Renal pelvis (tissue), 4 donors: ENCODE results near the gene ABHD17B. TPM values are rescaled to one million over a fixed set of nuclear protein-coding genes. Genes with fewer than 3 reads are reported as not detected.
"Not testable (repeated sequence)": the region's sequence is repeated elsewhere in the genome, so short reads cannot be mapped to it uniquely, and the experiment has no call there.

Experiments used
- DNase-seq: peaks from one replicate; pipeline ENCODE4 v3.0.0-alpha.2; 2013
- polyA plus RNA-seq, 3 donors: library from polyadenylated mRNA; unstranded; fragments of 120-200 nt; gene quantifications; one replicate each; pipeline ENCODE4 v1.2.1, GENCODE V29; 2013; ENCODE audit not compliant: insufficient read length in 3 of 3

The ABHD17B gene
- polyA plus RNA-seq, 3 donors: 25.2 to 29.9 (median 25.9) TPM

DNA sequence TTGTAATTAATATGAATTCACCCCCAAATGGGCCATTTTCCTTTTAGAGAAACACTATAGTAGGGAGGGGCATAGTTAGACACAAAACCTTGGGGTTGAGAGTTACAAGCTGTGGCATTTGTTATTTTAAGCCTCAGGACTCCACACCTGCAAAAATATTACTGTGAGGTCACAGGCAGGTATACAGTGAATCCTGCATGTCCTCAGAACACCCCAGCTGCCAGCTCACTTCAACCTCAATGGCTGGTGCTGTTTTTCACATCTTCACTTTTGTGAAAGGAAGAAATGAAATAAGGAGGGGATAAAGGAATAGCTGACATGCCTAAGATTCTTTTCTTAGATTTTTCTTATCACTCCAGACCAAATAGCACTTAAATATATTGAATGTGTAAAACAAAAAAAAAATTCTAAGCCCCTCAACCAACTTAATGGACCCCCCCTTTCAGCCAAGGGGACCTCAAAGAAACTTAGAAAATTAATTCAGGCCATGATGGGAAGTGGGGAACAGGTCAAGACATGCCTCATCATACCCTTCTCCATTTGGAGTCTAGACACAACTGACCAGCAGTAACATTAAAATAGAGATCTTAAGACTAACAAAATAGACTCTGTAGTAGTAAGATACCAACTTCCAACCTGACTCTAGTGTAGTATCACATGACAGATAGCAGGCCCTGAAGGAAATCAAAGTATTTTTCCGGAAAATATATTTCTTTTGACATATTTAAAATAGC is 9.6 kb upstream of the ABHD17B start:
- no peak for DNase-seq

DNA sequence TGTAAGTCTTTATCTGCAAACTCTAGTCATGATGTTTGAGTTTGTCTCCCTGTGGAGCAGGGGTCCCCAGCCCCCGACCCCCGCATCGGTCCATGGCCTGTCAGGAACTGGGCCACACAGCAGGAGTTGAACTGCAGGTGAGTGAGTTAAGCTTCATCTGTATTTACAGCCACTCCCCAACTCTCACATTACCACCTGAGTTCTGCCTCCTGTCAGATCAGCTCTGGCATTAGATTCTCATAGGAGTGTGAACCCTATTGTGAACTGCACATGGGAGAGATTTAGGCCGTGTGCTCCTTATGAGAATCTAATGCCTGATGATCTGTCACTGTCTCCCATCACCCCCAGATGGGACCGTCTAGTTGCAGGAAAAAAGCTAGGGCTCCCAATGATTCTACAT is 7.4 kb upstream of the ABHD17B start:
- DNase-seq: no peak

DNA sequence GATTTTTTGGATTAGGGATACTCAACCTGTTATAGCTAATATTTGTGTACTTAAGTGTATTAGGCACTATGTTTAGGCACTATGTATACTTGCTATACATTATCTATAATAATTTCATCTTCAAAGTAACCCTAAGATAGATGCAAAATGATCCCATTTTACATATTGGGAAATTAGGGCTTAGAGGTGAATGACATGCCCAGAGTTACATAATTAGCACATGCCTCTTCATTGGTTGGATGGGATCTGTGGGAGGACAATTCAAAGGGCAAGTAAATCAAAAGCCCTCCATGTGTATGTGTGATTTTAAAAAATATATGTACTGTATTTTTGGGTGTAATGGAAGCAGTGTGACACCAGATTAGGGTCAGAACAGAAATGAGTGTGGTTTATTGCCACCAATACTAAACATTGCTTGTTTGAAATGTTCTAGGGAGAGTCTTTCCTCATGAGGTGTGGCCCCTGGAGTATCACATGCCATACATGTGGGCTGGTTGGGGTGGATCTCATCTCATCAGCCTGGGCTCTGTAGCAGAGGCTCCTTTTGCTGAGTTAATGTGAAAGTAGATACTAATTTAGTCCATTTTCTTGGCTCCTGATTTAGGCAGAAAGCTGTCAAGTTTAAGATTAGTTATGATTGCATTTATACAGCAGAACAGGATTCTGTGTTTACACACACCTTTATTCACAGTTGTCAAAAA is 6.0 kb upstream of the ABHD17B start:
- DNase-seq: no peak

DNA sequence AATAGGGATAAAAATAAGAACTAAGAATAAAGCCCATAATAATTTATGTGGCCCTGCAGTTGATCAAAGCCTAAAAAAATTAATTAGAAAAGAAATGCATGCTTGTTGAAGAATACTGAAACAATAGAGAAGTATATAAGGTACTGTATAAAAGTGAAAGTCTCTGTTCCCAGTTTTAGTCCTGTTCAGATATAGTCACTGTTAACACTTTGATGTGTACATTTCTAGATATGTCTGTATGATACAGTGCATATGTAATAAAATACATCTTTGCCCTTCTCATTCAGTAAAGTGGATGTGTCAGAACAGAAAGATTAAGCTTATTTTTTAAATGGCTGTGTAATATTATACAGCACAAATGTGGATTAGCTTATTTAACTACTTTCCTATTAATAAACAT is 4.5 kb upstream of the ABHD17B start:
- DNase-seq: no peak

DNA sequence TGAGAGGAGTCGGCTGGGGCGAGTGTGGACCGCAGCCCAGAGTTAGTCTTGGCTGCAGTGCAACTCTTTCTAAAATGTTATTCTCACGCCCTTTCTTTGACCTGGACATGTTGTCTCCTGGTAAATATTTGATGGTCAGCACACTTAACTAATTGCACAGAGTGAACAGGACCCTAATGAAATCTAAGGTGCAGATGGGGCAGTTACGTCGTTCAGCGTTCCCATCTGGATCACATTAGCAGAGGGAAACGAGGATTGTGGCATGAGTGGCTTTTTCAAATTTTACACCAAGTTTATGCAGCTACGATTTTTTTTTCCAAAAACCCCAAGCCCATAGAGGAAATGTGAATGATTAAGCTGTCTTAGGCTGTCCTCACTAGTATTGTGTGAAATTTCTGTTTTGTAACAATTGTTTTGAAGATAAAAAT is 929 bp upstream of the ABHD17B start:
- DNase-seq: no peak

DNA sequence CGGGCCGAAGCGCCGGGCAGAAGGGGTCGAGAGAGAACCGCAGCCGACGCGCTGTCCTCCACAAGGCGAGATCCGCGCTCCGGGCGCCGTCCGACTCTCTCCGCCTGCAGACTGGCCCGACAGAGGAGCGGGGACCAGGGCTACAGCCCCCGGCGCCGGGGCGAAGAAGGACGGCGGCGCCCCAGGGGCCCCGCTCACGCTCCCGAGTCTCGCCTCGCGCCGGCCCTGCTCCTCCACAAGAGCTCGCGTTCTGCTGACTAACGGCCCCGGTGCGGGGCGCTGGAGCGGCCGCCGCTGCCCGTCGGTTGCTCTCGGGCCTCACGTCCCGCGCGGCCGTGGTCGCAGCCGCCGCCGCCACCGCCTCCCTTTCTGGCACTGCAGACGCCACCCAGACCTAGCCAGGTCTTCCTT is 338 bp downstream of the ABHD17B start:
- no peak for DNase-seq

DNA sequence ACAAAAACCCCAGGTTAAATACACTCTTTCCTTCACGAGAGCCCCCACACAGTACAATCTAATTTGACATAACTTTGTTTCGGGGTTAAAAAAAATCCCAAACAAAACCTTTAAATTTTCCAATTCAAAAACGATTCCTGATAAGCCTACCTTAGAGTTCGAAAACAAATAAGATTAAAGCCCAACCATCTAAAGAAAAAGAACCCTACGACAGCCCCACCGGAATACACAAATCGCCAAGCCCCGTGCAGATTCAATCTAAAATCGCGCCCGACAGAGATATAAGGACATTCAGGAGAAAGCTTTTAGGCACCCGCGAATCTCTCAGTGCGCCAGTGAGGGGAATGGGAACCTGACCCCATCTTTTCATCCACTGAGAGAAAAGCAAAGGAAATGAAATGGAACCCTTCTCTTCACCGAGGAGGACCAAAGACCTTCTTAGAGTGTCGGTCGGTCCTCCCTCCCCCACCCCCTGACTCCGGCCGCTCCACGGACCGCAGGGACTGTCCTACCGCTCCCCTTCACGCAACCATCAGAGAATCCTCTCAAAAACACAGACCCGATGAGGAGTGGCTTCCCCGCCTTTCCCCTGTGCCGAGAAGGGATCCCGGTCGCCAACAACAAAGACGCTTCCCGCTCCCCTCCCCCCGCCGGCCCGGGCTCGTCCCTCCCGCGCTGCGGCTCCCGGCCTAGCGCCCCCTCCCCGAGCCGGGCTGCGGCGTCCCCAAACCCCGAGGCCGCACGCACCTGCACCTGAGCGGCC is 925 bp downstream of the ABHD17B start:
- peak; percentile 66 for DNase-seq

DNA sequence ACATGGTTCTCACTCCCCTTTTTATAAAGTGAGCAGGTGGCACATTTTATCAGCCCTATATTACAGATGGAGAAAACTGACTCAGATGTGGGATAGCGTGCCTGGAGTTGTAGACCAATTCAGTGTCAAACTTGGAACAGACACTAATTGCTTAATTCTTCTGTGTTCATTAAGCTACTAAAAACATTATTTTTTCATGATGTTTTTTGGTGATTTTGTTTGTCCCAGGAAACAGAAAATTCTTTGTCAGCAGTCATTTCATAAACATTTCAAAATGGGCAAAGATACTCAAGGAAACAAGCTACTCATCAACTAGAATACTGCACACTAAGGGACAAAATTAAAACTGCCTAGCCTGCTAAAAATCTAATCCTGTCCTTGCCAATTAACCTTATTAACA is 2.2 kb downstream of the ABHD17B start:
- DNase-seq: no peak

DNA sequence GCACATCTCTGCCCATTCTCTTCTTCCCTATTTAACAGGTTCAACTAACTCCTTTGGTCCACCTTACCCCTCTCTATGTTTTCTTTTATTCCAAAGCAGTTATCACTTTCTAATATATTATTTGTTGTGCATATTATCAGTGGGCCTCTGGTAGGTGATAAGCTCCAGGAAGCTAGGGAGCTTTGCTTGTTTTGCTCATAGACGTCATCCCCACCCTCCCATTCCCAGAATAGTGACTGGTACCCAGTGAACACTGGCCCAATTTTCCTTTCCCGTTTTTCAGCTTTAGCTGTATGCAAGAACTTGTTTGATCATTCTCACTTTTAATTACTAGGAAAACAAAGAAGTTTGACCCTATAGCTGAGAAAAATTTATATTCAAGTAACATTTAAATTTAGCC is 6.9 kb downstream of the ABHD17B start:
- DNase-seq: no peak

DNA sequence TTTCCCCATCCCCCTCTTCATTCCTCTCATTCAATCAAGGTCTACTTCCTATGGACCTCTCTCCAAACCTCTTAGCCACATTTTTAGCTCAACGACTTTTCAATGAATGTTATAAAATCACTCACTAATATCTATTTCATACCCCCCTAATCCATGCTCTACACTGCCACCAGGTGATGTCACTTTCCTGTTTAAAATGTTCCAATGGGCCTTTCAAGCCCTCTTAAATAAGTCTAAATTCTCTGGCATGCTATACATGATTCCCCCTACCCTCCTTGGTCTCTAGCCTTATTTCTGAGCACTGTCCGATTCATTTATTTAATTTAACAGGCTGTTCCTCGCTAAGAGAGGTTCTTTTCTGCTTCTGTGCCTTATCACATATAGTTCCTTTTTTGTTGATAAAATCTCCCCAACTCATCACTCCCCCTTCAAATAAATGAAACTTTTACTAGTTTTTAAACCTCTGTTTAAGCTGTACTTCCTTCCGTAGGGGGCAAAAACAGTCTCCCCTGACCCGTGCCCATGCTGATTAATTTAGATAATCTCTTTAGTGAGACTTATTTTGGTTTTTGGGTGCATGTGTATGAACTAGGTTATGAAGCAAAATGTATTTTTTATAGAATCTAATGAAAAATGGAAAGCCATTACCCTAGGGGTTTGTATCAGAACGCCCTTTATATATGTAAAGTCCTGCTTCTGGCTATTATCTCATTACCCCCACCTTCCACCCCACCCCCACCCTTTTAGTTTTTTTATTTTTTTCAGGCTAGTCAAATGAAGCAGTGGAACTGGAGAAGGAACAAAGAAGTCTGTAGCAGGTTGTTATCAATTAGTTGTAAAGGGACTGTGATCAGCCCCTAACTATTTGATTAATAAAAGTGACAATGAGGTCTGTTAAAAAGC is 9.0 kb downstream of the ABHD17B start:
- DNase-seq: no peak

DNA sequence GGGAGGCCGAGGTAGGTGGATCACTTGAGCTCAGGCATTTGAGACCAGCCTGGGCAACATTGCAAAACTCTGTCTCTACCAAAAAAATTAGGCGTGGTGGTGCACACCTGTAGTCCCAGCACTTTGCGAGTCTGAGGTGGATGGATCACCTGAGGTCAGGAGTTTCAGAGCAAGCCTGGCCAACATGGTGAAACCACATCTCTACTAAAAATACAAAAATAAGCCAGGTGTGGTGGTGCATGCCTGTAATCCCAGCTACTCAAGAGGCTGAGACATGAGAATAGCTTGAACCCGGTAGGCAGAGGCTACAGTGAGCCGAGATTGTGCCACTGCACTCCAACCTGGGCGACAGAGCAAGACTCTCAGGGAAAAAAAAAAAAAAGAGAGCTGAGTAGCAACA is 12.2 kb downstream of the ABHD17B start:
- DNase-seq: not testable (repeated sequence)

DNA sequence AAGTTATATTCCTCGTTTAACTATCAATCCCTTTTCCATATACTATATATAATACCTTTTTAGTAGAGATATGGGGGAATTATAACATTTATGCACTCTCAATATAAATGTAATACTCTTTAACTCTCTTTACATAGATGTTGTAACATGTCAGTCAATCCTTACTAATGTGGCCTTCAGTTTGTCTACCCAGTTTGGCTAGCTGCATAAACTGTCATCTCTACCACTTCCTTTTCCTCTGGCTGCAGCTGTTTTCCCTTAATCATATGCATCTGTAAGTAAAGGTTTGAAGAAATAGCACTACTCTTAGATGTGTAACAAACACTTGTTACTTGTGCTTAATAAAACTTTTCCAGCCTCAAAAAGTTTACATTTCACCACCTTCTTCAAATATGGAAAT is 13.4 kb downstream of the ABHD17B start:
- no peak for DNase-seq

DNA sequence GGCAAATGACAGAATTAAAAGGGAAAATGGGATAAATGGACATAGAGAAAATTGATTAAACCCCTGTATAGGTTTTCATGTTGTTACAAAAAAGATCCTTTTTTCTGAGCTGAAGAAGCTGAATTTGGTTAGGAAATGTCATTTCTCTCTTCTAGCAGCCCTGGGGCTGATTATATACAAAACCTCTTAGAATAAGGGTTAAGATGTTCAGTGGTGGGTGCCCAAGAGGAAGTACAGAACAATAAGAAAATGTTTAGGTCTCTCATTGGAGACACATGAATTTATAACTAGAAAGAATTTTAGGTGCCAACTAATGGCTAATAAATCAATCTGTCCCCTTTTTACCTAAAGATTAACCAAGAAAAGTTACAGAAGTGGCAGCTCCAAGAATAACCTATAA is 14.2 kb downstream of the ABHD17B start:
- DNase-seq: no peak

DNA sequence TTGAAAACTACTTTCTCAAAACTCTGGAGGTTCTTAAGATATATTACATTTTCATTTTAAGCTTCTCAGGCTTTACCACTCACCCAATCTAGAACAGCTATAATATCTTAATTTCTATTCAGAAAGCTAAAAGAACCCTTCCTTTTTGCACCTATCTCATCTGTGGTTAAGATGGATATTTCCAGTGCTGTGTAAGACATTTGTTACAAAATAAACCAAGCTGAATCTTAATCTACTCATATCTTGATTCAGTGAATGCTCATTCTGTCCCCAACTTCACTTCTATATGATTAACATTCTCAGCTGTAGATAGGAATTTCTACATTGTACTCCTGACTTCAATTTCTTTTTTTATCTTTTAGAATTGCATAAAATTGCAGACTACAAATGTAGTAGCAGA is 15.0 kb downstream of the ABHD17B start:
- DNase-seq: no peak

DNA sequence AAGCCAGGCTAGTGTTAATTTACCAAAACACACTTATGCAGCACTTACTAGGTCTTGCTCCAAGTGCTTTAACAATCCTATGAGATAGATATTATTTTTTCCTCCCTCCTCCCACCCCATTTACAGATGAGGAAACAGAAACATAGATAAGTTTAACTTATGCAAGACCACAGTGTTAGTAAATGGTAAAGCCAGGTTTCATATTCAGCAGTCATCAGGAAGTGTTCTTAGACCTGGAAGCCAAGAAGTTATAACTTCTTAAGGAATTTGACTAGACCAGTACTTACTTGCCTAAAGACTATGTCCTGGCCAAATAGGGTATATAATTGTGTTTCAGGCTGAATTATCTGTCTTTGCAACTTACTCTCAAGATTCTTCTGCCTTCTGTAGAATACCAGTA is 15.9 kb downstream of the ABHD17B start:
- DNase-seq: no peak

DNA sequence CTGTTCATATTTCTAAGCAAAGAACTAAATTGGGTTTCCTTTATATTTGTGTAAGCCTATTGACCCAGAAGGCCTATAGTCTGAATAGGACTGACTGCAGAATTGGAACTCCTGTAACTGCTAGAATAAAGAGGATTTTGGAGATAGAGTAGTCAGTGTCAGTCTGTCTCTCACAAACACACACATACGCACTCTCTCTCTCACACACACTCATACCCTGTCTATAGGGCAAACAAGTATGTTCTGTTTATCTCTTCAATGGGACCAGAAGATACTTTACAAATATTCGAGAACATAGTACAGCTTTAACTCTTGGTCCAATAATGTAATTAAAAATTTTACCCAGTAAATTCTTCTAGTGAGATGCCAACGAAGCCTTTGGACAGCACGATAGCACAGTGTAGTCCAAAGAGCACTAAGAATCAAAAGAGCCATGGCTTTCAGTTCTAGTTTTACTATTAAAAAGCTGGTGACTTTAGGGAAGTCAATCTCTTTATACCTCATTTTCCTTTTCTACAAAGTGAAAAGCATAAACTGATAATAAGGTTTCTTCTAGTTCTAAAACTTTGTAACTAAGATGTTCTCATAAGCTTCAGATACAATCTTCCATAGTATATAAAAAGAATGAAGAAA is 19.3 kb downstream of the ABHD17B start:
- DNase-seq: no peak

DNA sequence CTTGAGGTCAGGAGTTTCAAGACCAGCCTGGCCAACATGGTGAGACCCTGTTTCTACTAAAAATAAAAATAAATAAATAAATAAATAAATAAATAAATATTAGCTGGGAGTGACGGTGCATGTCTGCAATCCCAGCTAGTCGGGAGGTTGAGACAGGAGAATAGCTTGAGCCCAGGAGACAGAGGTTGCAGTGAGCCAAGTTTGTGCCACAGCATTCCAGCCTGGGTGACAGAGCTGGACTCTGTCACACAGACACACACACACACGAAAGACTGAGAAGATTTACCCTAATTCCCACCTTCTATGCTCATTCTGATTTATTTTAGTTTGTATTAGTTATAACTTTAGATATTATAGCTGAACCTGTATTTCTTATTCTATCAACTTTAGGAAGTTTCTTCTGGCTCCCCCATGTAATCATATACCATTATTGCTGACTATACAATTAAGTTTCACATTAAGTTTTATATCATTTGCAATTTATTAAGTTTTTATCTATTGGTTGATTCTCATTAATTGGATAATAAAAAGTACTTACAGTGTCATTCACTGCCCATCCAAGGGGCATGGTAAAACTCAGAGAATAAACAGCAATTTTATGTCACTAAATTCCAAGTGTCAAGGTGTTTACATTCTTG is 20.8 kb downstream of the ABHD17B start:
- no peak for DNase-seq

DNA sequence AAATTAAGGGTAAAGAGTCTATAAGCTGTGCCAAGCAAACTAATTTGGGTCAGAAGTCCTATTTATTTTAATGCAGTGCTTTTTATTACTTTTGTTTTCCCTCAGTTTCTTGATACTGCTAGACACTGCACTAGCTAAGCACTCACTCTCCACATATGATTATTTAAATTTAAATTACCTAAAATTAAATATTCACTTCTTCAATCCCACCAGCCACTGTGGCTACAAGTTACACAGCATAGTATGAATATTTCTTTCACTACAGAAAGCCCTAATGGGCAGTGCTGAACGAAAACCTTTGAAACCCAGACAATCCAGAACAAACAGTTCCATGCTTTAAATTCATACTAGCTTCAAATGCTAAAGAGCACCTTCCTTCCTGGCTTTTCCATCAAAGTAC is 23.6 kb downstream of the ABHD17B start:
- no peak for DNase-seq

DNA sequence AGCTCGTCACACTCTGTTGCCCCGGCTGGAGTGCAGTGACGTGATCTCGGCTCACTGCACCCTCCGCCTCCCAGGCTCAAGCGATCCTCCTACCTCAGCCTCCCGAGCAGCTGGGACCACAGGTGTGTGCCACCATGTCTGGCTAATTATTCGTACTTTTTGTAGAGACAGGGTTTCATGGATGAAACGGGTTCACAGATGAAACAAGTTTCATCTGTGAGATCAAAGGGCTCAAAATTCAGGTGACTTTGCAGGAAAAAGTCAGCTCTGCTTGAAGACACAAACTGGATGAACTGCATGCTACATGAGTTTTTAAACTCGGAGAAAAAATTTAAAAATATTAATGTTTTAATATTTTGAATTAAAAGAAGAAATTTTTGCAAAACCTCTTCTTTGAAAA is 24.5 kb downstream of the ABHD17B start:
- no peak for DNase-seq

DNA sequence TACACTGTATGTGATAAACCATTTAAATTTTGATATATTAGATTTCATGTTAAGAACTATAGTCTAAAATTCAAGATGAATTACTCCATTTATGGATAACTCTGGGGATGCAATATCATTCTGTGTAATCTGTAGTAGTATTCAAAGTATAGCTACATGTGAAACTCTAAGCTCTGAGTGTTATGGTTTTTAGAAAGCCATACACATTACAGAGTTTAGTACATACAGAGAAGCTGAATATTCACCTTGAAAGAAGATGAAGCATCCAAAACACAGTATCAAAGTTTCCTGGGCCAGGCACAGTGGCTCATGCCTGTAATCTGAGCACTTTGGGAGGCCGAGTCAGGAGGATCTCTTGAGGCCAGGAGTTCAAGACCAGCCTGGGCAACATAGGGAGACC is 25.0 kb downstream of the ABHD17B start:
- DNase-seq: no peak

DNA sequence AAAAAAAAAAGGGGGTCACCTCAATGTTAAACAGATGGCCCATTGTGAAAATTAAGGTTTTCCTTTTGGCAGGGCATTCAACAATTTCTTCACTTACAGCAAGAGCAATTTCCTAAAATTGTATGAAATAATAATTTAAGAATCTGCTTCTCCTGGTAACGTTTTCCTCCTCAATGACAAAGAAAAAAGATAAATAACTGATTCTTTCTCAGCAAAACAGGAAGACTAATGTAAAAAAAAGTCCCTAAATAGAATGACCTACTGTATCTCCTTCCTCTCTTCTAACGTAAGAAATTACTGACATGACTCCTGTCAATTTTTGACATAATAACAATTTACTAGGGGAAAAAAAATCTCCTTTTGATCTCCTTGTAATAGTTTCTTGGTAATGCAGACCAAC is 25.5 kb downstream of the ABHD17B start:
- no peak for DNase-seq
